GM19035 (cell line): ENCODE results near the gene TMED6.

Experiments
- ATAC-seq: cut with Tn5 transposase; IDR thresholded peaks from one replicate; pipeline ENCODE4 v1.9.1; 2021; ENCODE audit not compliant: unreplicated experiment

TMED6 gene

GRCh38 chr16:69351309-69352027, at the start of gene TMED6:
TMED6 (minus strand) TSS chr16:69351786; CDS start chr16:69351753, 33 bp downstream.
- ATAC-seq = no peak

GRCh38 chr16:69399361-69399760, 47.8 kb upstream of the TMED6 start:
- ATAC-seq = no peak

GRCh38 chr16:69397821-69398521, 46.4 kb upstream of the TMED6 start:
- ATAC-seq = no peak

- no peak for ATAC-seq
These were observed 44.8 kb upstream of the TMED6 start for GRCh38 chr16:69396187-69397061.

- no peak for ATAC-seq
These were observed 44.2 kb upstream of the TMED6 start for GRCh38 chr16:69395859-69396186.

GRCh38 chr16:69393898-69394849, 42.6 kb upstream of the TMED6 start:
- ATAC-seq = no peak

GRCh38 chr16:69386596-69386995, 35.0 kb upstream of the TMED6 start:
- ATAC-seq = no peak

GRCh38 chr16:69384974-69385373, 33.4 kb upstream of the TMED6 start:
- ATAC-seq = no peak

- no peak for ATAC-seq
These were observed 30.8 kb upstream of the TMED6 start for GRCh38 chr16:69382421-69382820.

GRCh38 chr16:69381231-69381630, 29.6 kb upstream of the TMED6 start:
- no peak for ATAC-seq

GRCh38 chr16:69378760-69379159, 27.2 kb upstream of the TMED6 start:
- ATAC-seq = no peak

GRCh38 chr16:69378036-69378435, 26.4 kb upstream of the TMED6 start:
- no peak for ATAC-seq

- no peak for ATAC-seq
These were observed 24.9 kb upstream of the TMED6 start for GRCh38 chr16:69376393-69377059.

GRCh38 chr16:69373019-69373418, 21.4 kb upstream of the TMED6 start:
- no peak for ATAC-seq

- ATAC-seq = no peak
These were observed 20.0 kb upstream of the TMED6 start for GRCh38 chr16:69371564-69371963.

GRCh38 chr16:69368866-69369265, 17.3 kb upstream of the TMED6 start:
- ATAC-seq = no peak

- no peak for ATAC-seq
These were observed 16.4 kb upstream of the TMED6 start for GRCh38 chr16:69367980-69368379.

GRCh38 chr16:69366431-69366830, 14.8 kb upstream of the TMED6 start:
- no peak for ATAC-seq

GRCh38 chr16:69365901-69366300, 14.3 kb upstream of the TMED6 start:
- no peak for ATAC-seq

GRCh38 chr16:69364088-69364487, 12.5 kb upstream of the TMED6 start:
- no peak for ATAC-seq
